AG20443 (cell line): ENCODE measurements around the gene COX6A1.
A peak's percentile ranks its signal among the peaks of the same experiment; 100 is the strongest.
"Not testable (repeated sequence)": the region's sequence is repeated elsewhere in the genome, so short reads cannot be mapped to it uniquely, and the experiment has no call there.

Experiments
- DNase-seq: peaks from one replicate; pipeline ENCODE4 v3.0.0; 2012; ENCODE audit warnings: low spot score, mixed read lengths

COX6A1 gene

DNA sequence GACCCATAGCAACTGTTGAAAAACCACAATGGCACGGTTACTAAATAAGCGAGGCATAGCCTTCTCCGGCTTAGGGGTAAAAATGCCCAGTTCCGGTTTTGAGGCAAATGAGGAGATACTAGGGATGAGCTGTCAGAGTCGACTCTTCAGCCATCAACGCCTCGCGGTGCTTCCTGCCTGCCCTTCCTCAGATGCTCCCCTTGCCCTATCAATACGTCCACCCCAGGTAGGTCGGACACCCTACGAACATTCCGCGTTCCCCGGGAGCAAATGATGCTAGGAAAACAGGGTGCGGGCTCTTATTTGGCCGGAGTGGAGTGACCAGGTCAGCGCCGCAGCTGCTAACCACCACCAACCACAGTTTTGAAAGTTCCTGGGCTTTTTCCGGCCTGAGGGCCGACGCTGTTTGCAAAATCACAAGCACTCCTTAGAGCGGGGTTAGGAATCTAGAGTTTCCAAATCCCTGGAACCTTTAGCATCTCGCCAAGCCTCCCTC, 30.5 kb downstream of the COX6A1 start:
- peak; percentile 62 for DNase-seq

DNA sequence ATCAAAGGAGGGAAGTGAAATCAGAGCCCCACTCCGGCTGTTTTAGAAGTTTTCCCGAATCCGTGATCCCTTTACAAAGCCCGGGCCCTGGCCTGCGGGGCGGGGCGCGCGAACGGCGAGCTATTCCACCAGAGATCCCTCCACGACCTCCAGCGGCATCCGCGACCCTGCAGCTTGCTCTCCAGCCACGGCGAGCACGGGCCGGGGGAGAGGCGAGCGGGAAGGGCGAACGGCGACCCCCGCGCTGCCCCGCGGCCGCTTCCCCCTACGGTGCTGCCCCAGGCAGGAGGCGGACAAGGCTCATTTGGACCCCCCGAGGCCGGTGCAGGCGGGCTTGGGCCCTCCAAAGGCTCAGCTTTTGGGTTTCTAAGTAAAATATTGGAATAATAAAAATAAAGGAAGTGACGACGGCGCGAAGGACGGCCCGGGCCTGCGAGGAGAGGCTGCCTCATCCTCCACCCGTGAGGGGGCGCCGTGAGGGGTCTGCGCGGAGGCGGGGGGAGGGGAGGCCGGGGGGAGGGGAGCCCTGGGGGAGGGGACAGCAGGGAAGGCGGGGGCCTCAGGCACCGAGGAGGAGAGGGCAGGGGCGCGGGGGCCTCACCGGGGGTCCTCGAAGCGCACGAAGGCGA, 31.0 kb downstream of the COX6A1 start:
- DNase-seq, result peak; percentile 46

DNA sequence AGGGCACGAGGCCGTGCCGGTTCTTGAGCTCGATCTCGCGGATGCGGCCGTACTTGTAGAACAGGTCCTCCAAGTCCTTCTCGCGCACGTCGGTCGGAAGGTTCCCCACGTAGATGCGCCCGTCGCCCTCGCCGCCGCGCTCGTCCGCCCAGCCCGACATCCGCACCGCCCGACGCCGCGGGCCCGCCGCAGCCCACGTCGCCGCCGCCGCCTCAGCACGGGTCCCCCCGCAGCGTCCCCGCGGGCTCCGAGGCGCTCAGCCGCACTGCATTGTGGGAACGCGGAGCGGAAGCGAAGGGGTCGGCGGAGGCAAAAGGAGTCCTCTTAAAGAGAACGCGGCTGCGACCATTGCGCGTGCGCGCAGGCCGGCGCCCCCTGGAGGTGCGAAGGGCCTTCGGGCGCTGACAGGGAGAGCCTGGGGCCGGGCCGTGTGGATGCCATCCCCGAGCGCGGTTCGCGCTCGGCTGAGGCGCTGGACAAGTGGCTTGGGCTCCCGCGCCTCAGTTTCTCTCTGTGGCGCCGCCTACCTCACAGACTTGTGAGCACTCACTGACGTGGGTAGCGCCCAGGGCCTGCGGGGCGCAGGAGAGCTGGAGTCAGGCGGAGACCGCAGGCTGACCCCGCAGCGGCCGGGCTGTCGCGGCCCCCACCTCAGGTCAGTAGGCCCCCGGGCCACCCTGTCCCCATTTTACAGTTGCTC, 31.7 kb downstream of the COX6A1 start, which contains the start of gene SRSF9:
Gene SRSF9, minus strand, starts transcription at position 299 of the 700 bp plus-strand sequence. Its CDS starts 139 bp downstream, at position 160.
- DNase-seq, result peak; percentile 100

DNA sequence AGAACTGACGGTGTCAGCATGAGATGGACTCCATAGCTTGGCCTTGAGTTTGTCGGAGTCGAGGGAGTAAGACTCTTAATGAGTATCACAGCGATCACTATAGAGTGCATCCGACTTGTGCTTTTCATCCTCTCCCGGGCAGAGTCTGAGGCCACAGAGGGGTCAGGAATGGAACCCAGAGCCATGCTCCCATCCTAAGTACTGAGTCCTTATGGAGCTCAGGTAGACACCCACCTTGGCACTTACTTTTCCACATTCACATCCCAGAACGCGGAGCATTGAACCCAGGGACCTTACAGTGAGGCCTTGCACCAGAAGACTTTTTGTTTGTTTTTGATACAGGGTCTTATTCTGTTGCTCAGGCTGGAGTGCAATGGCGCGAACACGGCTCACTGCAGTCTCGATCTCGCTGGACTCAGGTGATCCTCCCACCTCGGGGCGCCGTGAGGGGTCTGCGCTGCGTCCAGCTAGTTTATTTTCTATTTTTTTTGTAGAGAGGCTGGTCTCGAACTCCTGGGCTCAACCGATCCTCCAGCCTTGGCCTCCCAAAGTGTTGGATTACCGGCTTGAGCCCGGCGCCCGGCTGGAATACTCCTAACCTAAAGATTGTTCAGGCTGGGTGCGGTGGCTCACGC, 32.4 kb downstream of the COX6A1 start:
- DNase-seq, result no peak

DNA sequence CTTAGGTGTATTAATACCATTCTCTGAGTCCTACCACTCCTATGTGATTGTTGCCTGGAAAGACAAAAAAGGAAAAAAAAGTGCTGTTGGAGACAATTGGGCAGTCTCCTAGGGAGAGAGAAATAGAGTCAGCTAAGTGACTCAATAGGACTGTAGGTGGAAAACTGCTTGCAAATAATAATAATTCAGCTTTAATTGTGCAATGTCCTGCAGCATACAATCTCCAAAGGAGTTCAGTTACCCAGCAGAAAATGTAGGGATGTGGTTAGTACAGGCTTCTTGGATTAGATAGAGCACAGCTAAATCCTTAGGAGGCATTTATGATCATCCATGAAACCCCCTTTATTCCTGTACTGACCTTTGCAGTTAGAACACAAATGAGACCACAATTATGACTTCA, 34.6 kb downstream of the COX6A1 start:
- DNase-seq, result no peak

DNA sequence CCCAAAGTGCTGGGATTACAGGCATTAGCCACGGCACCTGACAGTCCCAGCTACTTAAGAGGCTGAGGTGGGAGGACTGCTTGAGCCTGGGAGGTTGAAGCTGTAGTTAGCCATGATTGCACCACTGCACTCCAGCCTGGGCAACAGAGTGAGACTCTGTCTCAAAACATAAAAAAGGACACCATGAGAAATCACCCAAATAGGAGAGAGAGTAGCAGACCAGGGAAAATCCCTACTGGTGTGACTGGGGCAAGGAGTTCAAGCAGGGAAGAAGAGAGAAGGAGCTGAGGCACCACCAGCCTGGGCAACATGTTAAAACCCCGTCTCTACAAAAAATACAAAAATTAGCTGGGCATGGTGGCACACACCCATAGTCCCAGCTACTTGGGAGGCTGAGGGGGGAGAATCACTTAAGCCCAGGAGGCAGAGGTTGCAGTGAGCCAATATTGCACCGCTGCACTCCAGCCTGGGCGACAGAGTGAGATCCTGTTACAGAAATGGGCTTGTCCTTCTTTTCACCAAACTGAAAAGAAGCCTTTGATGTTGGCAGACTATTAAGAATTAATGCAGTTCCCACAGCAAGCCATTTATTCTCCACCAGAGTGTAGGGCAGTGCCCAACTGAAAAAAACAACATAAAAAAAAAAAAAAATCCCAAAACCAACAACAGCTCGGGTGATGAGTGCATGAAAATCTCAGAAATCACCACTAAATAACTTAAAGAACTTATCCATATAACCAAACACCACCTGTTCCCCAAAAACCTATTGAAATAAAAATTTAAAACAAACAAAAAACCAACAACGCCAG, 36.1 kb downstream of the COX6A1 start:
- DNase-seq, result no peak

DNA sequence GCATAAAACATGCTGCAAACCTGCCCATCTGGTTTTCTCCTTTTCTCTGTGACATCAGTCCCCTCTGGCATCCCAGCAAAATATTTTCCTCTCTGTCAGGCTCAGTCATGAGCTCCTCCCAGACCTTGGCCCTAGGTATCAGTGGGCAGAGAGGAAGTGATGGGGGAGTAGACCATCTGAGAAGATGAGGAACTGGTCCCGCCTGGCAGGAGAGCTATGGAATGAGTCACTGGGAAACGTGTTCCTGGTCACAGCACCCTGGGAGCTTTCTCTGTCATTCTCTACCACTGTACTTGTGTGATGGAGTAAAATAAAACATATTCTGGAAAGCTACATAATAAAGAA, 36.7 kb downstream of the COX6A1 start:
- peak; percentile 78 for DNase-seq

DNA sequence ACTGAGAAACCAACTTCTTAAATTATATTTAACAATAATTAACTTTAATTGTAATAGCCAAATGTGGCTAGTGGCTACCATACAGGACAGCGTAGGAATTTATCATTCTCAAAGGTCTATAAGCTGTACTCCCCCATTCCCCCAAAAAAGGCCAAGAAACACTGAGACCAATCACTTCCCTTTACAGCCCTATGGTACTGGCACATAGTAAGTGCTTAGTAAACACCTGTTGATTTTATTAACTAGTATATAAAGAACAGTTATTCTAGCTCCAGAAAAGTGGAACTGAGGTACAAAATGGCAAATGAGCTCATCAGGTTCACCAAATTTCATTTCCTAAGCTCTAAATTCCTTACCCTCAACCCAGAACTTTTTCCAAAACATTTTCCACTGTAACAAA, 37.7 kb downstream of the COX6A1 start:
- no peak for DNase-seq

DNA sequence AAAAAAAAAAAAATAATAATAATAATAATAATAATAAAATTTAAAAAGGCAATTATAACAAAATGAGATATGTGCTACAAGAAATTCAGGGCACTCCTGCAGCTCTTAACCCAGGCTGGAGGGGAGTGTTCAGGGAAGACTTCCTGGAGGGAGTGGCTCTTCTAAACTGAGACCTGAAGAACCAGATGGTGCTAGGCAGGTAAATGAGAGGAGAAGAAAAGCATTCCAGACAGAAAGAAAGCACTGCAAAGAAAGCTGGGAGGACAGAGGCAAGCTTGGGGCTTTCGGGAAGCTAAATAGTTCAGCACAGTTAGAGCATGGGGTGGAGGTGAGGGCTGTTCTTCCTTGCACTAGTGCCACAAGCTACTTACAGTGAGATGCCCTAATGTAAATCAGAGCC, 41.5 kb downstream of the COX6A1 start:
- no peak for DNase-seq

DNA sequence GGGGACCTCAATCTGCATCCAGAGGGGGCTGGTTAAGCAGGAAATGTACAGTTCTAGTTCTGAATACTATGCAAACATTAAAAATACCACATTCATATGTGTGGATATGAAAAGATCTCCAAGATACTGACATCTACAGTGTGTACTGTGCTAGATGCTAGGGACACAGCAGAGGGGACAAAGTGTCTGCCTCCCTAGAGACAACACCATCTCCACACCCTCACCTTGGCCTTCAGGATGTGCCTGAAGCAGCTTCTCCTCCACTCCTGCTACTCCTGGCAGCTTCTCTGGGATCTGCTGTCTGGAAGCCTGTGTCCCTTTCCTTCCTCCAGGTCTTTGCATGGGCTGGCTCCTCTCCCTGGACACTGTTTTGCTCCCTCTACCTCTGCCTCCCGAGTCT, 42.3 kb downstream of the COX6A1 start:
- no peak for DNase-seq

DNA sequence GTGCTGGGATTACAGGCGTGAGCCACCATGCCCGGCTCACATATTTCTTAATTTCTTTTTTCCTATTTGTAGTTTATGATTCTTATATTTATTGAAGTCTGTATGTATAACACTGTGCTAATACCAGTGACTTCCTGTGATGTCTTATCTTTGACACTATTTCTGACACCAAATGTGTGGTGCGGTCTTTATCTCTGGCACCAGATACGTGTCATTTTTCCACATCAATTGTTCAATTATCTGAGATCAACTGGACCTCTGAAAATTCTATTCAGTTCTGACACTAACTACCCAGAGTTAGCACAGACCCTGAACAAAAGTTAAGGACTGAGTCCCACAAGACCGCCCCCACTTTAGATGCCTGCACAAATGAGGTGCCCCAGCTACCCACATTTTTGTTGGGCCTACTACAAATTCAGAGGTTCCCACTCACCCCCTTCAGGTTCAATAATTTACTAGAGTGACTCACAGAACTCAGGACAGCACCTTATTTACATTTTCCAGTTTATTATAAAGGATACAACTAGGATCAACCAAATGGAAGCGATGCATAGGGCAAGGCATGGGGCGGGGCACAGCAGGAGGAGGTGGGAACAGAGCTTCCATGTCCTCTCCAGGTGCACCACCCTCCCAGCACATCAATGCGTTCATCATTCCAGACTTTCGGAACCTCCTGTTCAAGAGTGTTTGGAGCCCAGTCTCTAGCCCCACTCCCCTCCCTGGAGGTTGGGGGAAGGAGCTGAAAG, 43.3 kb downstream of the COX6A1 start:
- no peak for DNase-seq

DNA sequence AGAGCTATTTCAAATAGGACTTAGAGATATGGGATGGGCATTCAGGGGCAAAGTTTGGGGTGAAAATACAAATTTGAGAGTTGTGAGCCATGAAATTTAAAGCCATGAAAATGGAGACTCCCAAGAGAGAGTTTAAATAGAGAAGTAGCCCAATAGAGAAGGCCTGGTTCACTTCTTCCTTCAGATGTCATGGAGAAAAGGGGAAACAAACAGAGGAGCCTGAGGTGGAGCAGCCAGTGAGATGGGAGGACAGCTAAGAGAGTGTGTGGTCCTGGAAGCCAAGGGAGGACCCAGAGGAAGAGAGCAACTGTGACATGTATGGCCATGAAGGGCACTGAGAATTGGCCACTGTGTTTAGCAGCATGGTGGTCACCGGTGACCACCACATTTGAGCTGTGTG, 45.7 kb downstream of the COX6A1 start:
- no peak for DNase-seq

DNA sequence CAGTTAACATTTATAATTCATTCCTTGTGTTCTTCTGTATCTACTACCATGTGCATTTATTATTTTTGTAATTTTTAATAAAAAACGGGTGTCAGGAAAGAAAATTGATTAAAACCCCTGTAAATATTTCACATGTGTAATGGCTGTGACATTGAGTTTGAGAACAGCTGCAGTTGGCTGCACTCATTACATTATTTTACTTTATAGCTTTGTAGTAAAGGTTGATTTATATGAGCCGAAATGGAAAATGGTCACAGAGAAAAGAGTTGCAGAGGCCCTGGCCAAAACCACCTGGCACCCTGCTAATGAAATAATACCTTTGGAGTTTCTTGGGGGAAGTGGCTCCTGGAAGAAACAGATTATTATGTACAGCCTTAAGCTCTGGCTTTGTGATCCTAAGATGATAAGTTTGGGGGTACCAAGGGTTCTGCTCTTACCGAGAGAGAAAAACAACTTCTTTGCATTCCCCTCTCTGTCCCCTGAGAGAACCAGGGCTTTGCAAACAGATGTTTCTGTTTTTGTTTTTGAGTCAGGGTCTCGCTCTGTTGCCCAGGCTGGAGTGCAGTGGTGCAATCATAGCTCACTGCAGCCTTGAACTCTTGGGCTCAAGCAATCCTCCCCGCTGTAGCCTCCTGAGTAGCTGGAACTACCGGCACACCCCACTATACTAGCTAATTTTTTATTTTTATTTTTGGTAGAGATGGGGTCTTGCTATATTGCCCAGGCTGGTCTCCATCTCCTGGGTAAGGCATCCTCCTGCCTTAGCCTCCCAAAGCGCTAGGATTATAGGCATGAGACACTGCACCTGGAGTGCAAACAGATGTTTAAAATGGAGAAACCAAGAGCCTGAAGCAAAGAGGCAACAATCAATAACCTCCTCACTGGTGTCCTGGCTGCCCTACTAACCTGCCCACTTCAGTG, 48.3 kb downstream of the COX6A1 start:
- DNase-seq, result no peak

DNA sequence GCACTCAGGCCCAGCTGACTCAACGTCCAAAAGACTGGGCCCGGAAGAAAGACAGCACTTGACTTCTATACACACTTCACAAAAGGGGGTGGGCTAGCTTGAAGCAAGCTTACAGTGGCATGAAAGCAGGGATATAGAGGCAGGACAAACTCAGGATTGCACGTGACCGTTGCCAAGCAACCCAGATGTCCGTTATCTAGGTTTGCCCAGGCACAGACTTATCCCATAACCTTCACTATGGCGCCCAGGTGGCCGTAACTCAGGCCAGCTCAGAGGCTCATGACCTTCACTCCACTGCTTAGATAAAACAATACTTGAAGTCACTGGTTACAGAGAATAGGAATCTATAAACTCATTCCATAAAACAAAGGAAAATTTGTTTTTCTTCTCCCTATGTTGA, 49.6 kb downstream of the COX6A1 start:
- not testable (repeated sequence) for DNase-seq

DNA sequence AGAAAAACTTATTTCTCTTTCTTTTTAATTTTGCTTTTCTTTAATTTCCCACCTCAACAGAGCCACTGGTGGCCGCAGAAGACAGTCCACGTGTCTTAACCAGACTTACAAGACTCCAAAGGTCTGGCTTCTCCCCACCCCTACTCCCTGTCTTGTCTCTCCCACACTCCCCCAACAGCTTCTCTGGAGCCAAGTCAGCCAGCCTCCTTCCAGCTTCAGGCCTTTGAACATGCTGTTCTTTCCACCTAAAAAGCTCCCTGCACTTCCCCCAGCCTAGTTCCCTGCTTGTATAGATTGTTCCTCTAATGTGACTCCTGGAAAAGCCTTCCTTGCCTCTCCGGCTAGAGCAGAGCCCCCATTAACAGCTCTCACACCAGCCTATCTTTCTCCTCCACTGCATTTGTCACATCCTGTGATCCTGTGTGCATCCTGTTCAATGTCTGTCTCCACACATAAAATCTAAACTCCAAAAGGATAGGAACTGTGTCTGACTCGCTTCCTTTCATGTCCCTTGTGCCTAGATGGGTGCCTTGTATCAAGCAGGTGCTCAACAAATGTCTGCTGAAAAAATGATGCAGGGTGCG, 50.2 kb downstream of the COX6A1 start:
- DNase-seq, result no peak

DNA sequence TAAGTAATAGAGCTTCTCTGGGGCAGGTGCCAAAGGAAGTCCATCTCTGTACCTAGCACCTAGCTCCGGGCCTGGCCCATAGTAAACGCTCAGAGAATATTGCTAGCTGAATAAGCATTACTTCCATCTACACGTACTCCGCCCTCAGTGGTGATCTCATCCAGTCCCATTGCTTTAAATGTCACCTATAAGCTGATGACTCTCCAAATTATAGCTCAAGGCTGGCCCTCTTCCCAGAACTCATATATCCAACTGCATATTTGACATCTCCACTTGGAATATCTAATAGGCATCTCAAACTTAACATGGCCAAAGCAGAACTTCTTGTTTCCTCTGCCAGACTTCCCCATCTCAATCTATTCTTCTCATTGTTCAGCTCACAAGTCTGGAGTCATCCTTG, 51.1 kb downstream of the COX6A1 start:
- no peak for DNase-seq

DNA sequence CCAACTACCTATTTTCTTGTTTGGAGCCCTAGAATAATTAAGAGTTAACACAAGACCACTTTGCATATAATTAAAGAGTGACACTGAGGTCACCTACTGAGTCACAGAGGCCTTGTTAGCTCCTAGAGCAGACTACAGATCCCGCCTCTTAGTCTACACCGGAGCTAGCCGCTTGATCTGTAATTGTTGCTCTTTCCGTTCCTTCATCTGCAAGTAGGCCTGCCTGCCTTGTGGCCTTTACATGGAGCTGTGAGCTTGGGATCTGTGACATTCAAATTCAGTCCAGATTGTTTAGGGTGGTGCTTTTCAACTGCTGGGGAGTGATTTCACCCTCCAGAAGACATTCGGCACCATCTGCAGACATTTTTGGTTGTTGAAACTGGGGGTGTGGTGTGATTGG, 52.4 kb downstream of the COX6A1 start:
- DNase-seq, result no peak
